Measurements from ENCODE around the gene DVL2.

The DVL2 gene

DNA sequence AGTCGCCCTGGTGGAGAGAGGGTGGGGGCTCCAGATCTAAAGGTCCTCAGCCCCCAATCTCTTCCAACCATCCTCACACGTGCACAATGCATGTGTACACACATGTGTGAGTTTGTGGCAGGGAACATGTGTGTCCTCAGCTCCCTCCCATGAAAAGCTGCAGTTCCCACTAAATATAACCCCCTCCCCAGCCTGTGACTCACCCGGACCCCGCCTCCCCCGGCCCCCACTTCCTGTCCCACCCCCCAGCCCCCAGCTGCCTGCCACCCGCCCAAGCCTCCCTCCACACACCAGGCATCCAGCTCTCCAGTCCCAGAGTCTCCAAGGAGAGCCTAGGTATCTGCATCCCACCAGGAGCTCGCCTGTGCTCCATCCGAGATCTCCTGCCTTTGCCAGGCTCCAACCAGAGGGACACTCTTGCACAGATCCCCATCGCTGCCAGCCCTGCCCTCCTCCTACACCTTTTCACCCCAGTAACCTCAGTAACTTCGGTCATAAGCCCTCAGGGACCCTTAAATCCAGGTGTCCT lies 18.6 kb downstream of the DVL2 start:
- H3K36me3 ChIP-seq (ENCODE audit: insufficient read depth, low read length) = no peaks in the 10 kb centered on the region
- peak overlapping the region; percentile 79 for H3K27ac ChIP-seq
- peak overlapping the region; percentile 38 for H3K9ac ChIP-seq (ENCODE audit: insufficient read length)
- H3K9me3 ChIP-seq (ENCODE audit: low read depth, low read length) = no peaks in the 10 kb centered on the region
- peak overlapping the region; percentile 89 for H3K4me3 ChIP-seq
- no peak for DNase-seq (ENCODE audit: low read depth, low spot score)
- no peak for TF ChIP-seq POLR2AphosphoS5 (IDR thresholded peaks at IDR 0.05; ENCODE audit: borderline replicate concordance, low read depth, low read length)

GRCh38 chr17:7215136-7215638 lies 19.1 kb downstream of the DVL2 start:
- Histone ChIP-seq H3K36me3 (ENCODE audit: insufficient read depth, low read length) (no peaks in the 10 kb centered on the region), H3K4me3 (peak overlapping the region; percentile 89), H3K27ac (peak overlapping the region; percentile 79), H3K9me3 (ENCODE audit: low read depth, low read length) (no peaks in the 10 kb centered on the region), H3K9ac (ENCODE audit: insufficient read length) (no peak overlapping the region)
- DNase-seq (ENCODE audit: low read depth, low spot score) = no peak
- no peak for TF ChIP-seq EZH2 (IDR thresholded peaks at IDR 0.05)
- TF ChIP-seq POLR2AphosphoS5 (IDR thresholded peaks at IDR 0.05; ENCODE audit: borderline replicate concordance, low read depth, low read length) = no peak
- TF ChIP-seq FOXP2 (optimal IDR thresholded peaks at IDR 0.05; ENCODE audit: control extremely low read depth, extremely low read length, insufficient read depth) = no peak

- no peak overlapping the region for H3K9ac ChIP-seq (ENCODE audit: insufficient read length)
- peak overlapping the region; percentile 77; the same call in 1 of the 2 replicates for H3K27ac ChIP-seq
- TF ChIP-seq POLR2AphosphoS5 (IDR thresholded peaks at IDR 0.05; ENCODE audit: borderline replicate concordance, low read depth, low read length) (no peak), EZH2 (IDR thresholded peaks at IDR 0.05) (no peak), FOXP2 (optimal IDR thresholded peaks at IDR 0.05; ENCODE audit: control extremely low read depth, extremely low read length, insufficient read depth) (peak; percentile 37)
- no peaks in the 10 kb centered on the region for H3K9me3 ChIP-seq (ENCODE audit: low read depth, low read length)
- no peaks in the 10 kb centered on the region for H3K36me3 ChIP-seq (ENCODE audit: insufficient read depth, low read length)
- DNase-seq (ENCODE audit: low read depth, low spot score) = peak; percentile 70
- H3K4me3 ChIP-seq = peak overlapping the region; percentile 89
Observed at GRCh38 chr17:7214300-7215135, 19.8 kb downstream of the DVL2 start.

- TF ChIP-seq FOXP2 (optimal IDR thresholded peaks at IDR 0.05; ENCODE audit: control extremely low read depth, extremely low read length, insufficient read depth) (no peak), POLR2AphosphoS5 (IDR thresholded peaks at IDR 0.05; ENCODE audit: borderline replicate concordance, low read depth, low read length) (no peak), EZH2 (IDR thresholded peaks at IDR 0.05) (no peak)
- peak overlapping the region; percentile 77 for H3K27ac ChIP-seq
- no peaks in the 10 kb centered on the region for H3K36me3 ChIP-seq (ENCODE audit: insufficient read depth, low read length)
- H3K9me3 ChIP-seq (ENCODE audit: low read depth, low read length) = no peaks in the 10 kb centered on the region
- peak overlapping the region; percentile 89 for H3K4me3 ChIP-seq
- DNase-seq (ENCODE audit: low read depth, low spot score) = peak; percentile 56
- no peak overlapping the region for H3K9ac ChIP-seq (ENCODE audit: insufficient read length)
Observed at GRCh38 chr17:7213895-7214299, 20.4 kb downstream of the DVL2 start.

GRCh38 chr17:7211491-7212273 lies 22.6 kb downstream of the DVL2 start:
- TF ChIP-seq FOXP2 (optimal IDR thresholded peaks at IDR 0.05; ENCODE audit: control extremely low read depth, extremely low read length, insufficient read depth) (no peak), POLR2AphosphoS5 (IDR thresholded peaks at IDR 0.05; ENCODE audit: borderline replicate concordance, low read depth, low read length) (no peak), EZH2 (IDR thresholded peaks at IDR 0.05) (no peak)
- Histone ChIP-seq H3K4me3 (no peak overlapping the region), H3K9me3 (ENCODE audit: low read depth, low read length) (no peaks in the 10 kb centered on the region), H3K27ac (no peak overlapping the region), H3K9ac (ENCODE audit: insufficient read length) (no peak overlapping the region), H3K36me3 (ENCODE audit: insufficient read depth, low read length) (no peaks in the 10 kb centered on the region)
- no peak for DNase-seq (ENCODE audit: low read depth, low spot score)

GRCh38 chr17:7208754-7209460 lies 25.4 kb downstream of the DVL2 start:
- no peak overlapping the region for H3K9ac ChIP-seq (ENCODE audit: insufficient read length)
- TF ChIP-seq EZH2 (IDR thresholded peaks at IDR 0.05) (no peak), POLR2AphosphoS5 (IDR thresholded peaks at IDR 0.05; ENCODE audit: borderline replicate concordance, low read depth, low read length) (no peak), FOXP2 (optimal IDR thresholded peaks at IDR 0.05; ENCODE audit: control extremely low read depth, extremely low read length, insufficient read depth) (no peak)
- peaks cover 1% of the 10 kb centered on the region; the same call in 1 of the 2 replicates for H3K36me3 ChIP-seq (ENCODE audit: insufficient read depth, low read length)
- no peaks in the 10 kb centered on the region for H3K9me3 ChIP-seq (ENCODE audit: low read depth, low read length)
- no peak overlapping the region for H3K4me3 ChIP-seq
- H3K27ac ChIP-seq = no peak overlapping the region
- no peak for DNase-seq (ENCODE audit: low read depth, low spot score)

GRCh38 chr17:7208027-7208571 lies 26.2 kb downstream of the DVL2 start:
- no peak for TF ChIP-seq POLR2AphosphoS5 (IDR thresholded peaks at IDR 0.05; ENCODE audit: borderline replicate concordance, low read depth, low read length)
- no peak for TF ChIP-seq EZH2 (IDR thresholded peaks at IDR 0.05)
- no peak for TF ChIP-seq FOXP2 (optimal IDR thresholded peaks at IDR 0.05; ENCODE audit: control extremely low read depth, extremely low read length, insufficient read depth)
- no peak overlapping the region for H3K9ac ChIP-seq (ENCODE audit: insufficient read length)

More at GRCh38 chr17:7208027-7208571, 26.2 kb downstream of the DVL2 start:
- no peak overlapping the region for H3K27ac ChIP-seq
- H3K9me3 ChIP-seq (ENCODE audit: low read depth, low read length) = no peaks in the 10 kb centered on the region
- DNase-seq (ENCODE audit: low read depth, low spot score) = no peak
- peaks cover 9% of the 10 kb centered on the region; the same call in 1 of the 2 replicates for H3K36me3 ChIP-seq (ENCODE audit: insufficient read depth, low read length)
- no peak overlapping the region for H3K4me3 ChIP-seq

Measured in SK-N-MC (cell line).